Activated T-helper 1 cell treated with anti-CD3 and anti-CD28 coated beads, Interleukin-2, amount 50 U/mL, for 16 hours (primary cell): ENCODE results near the gene POLD1.
"Not testable (repeated sequence)": the region's sequence is repeated elsewhere in the genome, so short reads cannot be mapped to it uniquely, and the experiment has no call there.

Experiments
- DNase-seq, 2 donors: peaks; one replicate each; pipeline ENCODE4 v3.0.0-alpha.2; 2020; ENCODE audit warnings: low read depth in 1 of 2, low spot score in 1 of 2

The POLD1 gene

GRCh38 chr19:50390295-50390694 lies 6.1 kb downstream of the POLD1 start:
- DNase-seq, result not testable (repeated sequence)

GRCh38 chr19:50390952-50391351 lies 6.8 kb downstream of the POLD1 start:
- DNase-seq, result not testable (repeated sequence)

- no peak for DNase-seq
Observed at GRCh38 chr19:50392759-50393158, 8.6 kb downstream of the POLD1 start.

DNA sequence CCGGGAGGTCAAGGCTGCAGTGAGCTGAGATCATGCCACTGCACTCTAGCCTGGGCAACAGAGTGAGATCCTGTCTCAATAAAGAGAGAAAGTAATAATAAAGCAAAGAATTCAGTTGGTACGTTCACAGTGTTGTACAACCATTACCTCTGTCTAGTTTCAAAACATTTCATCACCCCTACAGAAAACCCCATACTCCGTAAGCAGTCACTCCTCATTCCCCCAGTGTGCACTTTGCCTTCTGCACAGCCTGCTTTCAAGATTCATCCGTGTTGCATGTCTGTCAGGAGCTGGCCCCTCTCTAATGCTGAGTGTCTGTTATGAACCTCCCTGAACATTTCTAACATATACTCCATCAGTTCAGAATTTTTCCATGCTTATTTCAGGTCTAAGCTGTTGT lies 9.4 kb downstream of the POLD1 start:
- no peak for DNase-seq

DNA sequence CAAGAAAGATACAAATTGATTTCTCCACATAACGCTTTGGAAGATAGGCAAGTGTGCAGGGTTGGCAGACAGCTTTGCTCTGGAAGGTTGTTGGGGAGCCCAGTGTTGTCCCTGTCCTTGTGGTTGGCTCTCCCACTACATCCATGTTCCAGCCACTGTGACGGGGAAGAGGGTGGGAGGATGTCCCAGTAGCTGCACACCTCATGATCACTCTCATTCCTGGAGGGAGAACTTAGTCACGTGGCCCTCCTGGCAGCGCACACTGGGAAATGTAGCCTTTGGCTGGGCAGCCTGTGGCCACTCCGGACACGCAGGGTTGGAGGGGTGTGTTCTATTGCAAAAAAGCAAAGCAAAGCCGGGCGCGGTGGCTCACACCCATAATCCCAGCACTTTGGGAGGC lies 9.9 kb downstream of the POLD1 start:
- no peak for DNase-seq

GRCh38 chr19:50398675-50399367 lies 14.7 kb downstream of the POLD1 start:
- no peak for DNase-seq

- DNase-seq, result no peak
Observed at GRCh38 chr19:50399368-50399745, 15.2 kb downstream of the POLD1 start.

- DNase-seq, result no peak
Observed at GRCh38 chr19:50401605-50402450, 17.7 kb downstream of the POLD1 start.

- DNase-seq, result no peak
Observed at GRCh38 chr19:50402544-50403301, 18.6 kb downstream of the POLD1 start.

DNA sequence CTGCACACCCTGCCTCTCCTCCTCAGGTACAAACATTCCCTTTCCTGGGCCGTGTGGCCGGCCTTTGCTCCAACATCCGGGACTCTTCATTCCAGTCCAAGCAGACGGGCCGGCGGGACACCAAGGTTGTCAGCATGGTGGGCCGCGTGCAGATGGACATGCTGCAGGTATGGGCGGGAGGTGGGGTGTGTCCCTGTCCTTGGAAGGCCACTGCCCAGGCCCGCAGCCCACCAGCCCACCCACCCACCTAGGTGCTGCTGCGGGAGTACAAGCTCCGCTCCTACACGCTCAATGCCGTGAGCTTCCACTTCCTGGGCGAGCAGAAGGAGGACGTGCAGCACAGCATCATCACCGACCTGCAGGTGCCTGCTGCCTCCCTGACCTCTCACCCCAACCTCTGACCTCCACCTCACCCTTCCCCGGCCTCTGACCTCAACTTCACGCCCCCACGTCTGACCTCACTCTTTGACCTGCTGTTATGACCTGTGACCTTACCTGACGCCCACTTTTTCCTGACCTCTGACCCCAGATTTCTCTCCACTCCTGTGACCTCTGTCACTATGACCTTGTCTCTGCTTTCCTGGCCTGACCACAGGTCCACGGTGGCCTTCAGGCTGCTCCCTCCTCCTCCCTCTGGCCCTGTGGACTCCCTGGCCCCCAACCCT lies 22.1 kb downstream of the POLD1 start:
- DNase-seq, result no peak

GRCh38 chr19:50406829-50407228 lies 22.7 kb downstream of the POLD1 start:
- no peak for DNase-seq

GRCh38 chr19:50409347-50409746 lies 25.2 kb downstream of the POLD1 start:
- DNase-seq, result no peak

DNA sequence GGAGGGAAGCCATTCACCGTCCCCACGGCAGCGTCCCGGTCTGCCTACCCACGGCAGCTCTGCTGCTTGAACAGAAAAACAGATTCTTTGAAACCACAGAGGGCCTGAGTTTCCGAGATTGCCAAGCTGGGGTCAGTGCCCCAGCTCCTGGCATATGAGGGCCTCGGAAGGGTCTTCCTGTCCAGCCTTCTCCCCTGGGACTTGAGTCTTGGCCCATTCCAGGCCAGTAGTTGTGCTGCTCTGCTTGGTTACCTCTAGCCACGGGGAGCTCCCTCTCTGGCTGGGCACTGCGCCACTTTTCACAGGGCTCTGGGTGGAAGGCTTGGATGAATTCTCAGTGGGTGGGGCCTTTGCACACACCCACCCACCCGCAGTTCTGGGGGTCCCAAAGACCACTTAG lies 26.0 kb downstream of the POLD1 start:
- no peak for DNase-seq

GRCh38 chr19:50412419-50412818 lies 28.3 kb downstream of the POLD1 start:
- DNase-seq, result no peak

DNA sequence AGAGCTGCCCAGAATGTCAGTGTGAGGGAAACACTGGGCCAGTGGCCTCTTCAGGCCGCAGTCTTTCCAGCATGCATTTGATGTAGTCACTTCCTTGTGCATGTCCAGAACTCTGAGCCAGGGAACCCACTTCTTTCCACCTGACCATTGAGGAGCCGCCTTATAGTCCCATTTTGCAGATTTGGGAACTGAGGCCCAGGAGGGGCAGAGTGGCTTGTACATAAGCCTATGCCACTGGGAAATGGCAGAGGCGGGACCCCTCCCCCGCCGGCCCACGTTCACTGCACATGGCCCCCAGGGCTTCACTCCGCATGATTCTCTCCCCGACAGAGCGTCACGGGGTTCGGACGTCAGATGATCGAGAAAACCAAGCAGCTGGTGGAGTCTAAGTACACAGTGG lies 28.9 kb downstream of the POLD1 start:
- DNase-seq, result no peak

DNA sequence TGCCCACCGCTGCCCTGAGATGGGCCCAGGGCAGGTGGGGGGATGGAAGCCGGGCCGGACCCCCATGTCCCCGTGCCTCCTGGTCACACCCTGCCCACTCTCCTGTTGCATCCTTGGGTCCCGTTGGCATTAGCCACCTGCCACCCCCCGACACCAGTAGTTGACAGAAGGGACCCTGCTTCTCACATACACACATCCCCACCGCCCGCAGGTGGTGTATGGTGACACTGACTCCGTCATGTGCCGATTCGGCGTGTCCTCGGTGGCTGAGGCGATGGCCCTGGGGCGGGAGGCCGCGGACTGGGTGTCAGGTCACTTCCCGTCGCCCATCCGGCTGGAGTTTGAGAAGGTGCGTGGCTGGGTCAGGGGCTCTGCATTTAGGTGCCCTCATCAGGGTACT lies 29.4 kb downstream of the POLD1 start:
- no peak for DNase-seq

GRCh38 chr19:50414864-50415660 lies 30.9 kb downstream of the POLD1 start:
- DNase-seq, result peak; percentile 58 to 65

GRCh38 chr19:50415661-50416033 lies 31.5 kb downstream of the POLD1 start:
- DNase-seq, result no peak

- DNase-seq, result no peak
Observed at GRCh38 chr19:50416034-50416977, 32.2 kb downstream of the POLD1 start.
